Uterus (tissue), 2 donors: ENCODE data around the gene PDE10A.

Source experiments
- POLR2A ChIP-seq, 2 donors: fragments of 450-650 bp; IDR thresholded peaks; one replicate each; pipeline ENCODE4 v1.6.1; 2016; ENCODE audit warnings: antibody characterized with exemption in 2 of 2, mild to moderate bottlenecking in 1 of 2, moderate library complexity in 1 of 2
- TF ChIP-seq, protein P1 (sequence below), 4 experiments: fragments of 200-600 bp in 2 of 4; fragments of 450-650 bp in 2 of 4; sonication (generic) in 2 of 4; IDR thresholded peaks; one replicate each; pipeline ENCODE4 v1.5.1; 2016 to 2019; ENCODE audit warnings: antibody characterized with exemption in 4 of 4, mild to moderate bottlenecking in 2 of 4, moderate library complexity in 1 of 4

DNA sequence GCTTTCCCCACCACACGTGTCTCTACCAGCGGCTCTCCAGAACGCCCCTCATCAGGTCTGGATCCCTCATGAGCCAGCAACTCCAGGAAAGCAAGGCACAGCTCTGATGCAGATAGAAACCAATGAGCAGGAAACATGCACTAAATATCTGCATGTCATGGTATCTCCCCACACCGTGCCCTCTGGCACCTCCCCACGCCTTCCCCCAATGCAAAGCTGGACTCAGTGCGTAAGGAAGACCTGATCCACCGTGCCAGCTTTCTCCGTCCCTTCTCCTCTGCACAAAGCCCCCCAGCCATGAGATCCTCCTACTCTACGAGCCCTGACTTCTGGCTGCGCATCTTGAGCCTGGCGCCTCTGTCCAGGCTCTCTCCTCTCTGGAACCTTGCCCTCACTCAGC is 9.4 kb downstream of the PDE10A start:
- TF ChIP-seq, protein P1, sequence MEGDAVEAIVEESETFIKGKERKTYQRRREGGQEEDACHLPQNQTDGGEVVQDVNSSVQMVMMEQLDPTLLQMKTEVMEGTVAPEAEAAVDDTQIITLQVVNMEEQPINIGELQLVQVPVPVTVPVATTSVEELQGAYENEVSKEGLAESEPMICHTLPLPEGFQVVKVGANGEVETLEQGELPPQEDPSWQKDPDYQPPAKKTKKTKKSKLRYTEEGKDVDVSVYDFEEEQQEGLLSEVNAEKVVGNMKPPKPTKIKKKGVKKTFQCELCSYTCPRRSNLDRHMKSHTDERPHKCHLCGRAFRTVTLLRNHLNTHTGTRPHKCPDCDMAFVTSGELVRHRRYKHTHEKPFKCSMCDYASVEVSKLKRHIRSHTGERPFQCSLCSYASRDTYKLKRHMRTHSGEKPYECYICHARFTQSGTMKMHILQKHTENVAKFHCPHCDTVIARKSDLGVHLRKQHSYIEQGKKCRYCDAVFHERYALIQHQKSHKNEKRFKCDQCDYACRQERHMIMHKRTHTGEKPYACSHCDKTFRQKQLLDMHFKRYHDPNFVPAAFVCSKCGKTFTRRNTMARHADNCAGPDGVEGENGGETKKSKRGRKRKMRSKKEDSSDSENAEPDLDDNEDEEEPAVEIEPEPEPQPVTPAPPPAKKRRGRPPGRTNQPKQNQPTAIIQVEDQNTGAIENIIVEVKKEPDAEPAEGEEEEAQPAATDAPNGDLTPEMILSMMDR (IDR thresholded peaks at IDR 0.05): no peak
- no peak for TF ChIP-seq POLR2A (IDR thresholded peaks at IDR 0.05)
